Measurements from ENCODE around the gene SDCBP2.

Gene SDCBP2

DNA sequence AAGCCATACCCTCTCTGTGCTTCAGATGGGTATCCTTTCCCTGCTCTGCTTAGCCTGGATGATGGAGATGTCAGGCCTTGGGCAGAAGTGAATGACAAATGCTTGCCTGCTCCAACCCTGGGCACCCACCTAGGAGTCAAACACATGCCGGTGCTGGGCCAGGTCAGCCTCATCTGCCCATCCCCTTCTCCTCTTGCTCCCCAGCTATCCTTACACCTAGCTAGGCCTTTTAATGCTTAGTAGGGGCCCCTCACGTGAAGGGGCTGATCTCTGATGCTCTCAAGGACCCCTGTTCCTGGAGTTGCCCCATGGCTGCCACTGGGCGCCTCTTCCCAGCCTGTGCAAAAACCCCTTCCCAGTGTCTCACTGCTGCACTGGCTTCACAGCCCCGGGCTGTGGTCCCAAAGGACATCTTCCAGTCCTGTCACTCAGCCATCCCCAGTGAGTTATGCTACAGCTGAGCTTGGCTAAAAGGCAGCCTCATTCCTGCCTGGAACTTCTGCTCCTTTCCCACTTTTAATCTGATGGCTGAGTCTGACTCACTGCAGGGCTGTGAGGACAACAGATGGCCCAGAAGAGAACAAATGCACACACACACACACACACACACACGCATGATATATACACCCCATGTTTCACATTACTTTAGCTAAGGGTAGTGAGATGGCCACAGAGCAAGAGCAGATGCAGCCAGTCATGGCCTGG lies 12.8 kb upstream of the SDCBP2 start:
- no peak for DNase-seq
- no peak for TF ChIP-seq POLR2A (IDR thresholded peaks at IDR 0.05; ENCODE audit: low read length)

DNA sequence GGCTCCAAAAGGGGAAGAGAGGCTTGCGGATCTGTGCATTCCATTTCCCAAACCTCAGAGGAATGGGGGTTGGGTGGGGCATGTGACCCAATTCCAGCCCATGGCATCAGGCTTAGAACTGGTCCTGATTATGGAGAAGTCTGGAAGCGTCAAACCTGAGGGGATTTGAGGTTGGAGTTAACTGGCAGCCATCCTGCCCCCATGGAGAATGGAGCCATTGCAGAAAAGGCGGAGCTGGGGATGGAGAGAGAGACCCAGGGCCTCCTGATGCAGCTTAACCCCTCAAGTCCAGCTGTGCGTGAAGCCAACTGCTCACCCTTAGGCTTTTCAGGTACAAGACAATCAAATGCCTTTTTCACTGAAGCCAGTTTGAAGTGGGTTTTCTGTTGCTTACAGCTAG lies 9.9 kb upstream of the SDCBP2 start:
- no peak for TF ChIP-seq POLR2A (IDR thresholded peaks at IDR 0.05; ENCODE audit: low read length)
- no peak for TF ChIP-seq GATA1 (IDR thresholded peaks at IDR 0.05; ENCODE audit: low read depth, low read length)
- no peak for DNase-seq

DNA sequence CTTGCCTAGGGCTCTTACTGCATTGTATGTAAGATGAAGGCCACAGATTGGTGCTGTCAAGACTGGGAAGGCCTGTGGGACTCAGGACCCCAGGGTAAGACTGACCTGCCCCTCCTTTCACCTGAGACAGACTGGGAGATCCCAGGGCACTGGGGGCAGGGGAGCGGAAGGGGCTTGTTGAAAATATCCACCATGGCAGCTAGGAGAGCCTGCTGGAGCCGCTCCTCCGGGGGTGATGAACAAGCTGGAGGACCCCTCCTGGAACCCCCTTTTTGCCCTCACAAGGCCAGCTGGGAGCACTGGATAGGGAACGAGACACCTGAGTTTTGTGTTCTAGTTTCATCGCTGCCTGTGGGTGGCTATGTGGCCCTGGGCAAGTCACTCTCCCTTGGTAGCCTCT lies 9.2 kb upstream of the SDCBP2 start:
- no peak for DNase-seq
- TF ChIP-seq POLR2A (IDR thresholded peaks at IDR 0.05; ENCODE audit: low read length): no peak
- TF ChIP-seq GATA1 (IDR thresholded peaks at IDR 0.05; ENCODE audit: low read depth, low read length): no peak

DNA sequence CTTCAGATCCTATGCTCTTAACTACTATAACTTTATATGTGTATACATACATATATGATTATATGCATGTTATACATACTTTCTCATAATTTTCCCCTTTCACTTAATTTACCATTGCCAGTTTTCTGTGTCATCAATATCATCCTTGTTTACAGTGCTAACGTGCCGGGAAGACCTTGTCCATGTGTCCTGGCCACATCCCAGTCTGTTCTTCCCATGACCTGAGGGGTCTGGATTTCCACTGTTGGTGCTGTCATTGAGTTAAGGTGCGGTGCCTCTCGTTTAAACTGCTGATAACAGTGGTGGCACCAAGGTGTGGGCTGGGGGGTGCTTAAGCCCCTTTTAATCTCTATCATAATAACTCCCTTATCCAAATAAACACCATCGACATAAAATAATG lies 8.5 kb upstream of the SDCBP2 start:
- no peak for DNase-seq

DNA sequence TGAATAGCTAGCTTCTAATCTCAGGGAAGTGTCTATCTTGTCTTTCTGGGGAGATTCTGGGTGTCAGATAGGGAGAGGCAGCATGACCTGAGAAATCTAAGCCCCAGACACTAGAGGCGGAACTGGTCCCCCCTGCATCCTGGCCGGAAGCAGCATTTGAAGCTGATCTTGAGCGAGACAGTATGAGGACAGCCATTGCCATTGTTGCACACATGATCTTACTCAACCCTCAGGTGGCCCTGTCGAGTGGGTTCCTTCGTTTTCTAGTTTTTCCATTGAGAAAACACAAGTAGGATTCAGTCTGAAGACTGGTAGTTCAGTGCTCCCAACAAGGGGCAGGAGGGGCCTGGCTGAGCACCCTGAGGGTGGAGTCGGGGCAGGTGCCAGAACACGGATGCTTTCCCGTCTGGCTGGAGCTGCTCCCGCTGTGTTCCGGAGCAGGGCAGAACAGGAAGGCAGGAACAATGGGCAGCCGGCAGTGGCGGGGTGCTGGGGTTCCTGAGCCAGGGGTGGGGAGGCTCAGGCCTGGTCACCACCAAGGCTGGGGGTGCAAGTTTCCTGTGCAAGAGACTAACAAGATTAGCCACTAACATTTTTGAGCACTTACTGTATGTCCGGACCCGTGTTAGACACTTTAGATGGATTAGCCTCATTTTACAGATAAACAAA lies 7.9 kb upstream of the SDCBP2 start:
- no peak for TF ChIP-seq POLR2A (IDR thresholded peaks at IDR 0.05; ENCODE audit: low read length)
- TF ChIP-seq GATA1 (IDR thresholded peaks at IDR 0.05; ENCODE audit: low read depth, low read length): no peak

More for the DNA sequence above, 8.5 kb upstream of the SDCBP2 start:
- TF ChIP-seq POLR2A (IDR thresholded peaks at IDR 0.05; ENCODE audit: low read length) (no peak), GATA1 (IDR thresholded peaks at IDR 0.05; ENCODE audit: low read depth, low read length) (no peak)

DNA sequence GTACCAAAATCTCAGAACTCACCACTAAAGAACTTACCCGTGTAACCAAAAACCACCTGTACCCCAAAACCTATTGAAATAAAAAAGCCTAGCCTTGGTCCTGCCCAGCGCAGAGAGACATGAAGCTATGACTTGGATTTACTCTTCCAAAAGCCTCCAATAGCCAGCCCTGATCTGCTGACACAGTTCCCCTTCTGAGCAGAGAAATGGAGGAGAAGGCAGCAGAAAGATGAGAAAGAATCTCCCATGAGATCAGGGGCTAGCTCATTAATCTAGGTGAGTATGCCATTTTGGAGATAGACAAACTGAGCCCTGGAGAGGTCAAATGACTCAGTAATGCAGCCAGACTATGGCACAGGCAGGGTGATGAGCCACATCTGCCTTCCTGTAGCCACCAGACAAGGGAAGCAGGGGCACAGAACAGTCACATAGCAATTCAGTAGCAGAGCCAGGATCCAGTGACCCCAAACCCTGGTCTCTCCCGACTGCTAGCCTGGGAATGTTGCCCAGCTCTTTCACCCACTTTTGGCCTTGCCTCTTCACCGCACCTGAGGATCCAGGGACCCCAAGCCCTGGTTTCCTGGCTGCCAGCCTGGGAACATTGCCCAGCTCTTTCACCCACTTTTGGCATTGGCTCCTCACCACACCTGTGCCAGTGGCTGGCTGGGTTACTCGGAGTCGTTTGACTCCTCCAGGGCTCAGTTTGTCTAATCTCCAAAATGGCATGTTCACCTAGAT lies 7.2 kb upstream of the SDCBP2 start:
- DNase-seq: no peak
- no peak for TF ChIP-seq GATA1 (IDR thresholded peaks at IDR 0.05; ENCODE audit: low read depth, low read length)
- TF ChIP-seq POLR2A (IDR thresholded peaks at IDR 0.05; ENCODE audit: low read length): no peak

More for the DNA sequence above, 7.9 kb upstream of the SDCBP2 start:
- DNase-seq: no peak

DNA sequence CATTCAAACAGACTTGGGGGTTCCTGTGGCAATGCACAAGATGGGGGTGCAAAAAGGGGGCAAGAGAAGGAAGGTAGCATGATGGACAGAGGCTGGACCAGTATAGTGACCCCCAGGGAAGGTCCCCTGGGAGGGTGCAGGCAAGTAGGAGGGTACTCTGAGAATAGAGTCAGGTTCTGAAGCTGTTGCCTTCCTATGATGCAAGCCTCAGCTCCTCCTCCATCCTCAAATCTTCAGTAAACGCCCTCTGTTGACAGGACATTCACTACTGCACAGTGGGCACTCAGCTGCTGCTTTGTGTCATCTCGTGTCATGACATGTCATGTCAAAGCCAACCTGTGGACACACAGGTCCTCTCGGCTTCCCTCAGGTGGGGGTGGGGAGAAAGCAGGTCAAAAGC lies 5.8 kb upstream of the SDCBP2 start:
- DNase-seq: peak; percentile 34 to 71
- TF ChIP-seq POLR2A (IDR thresholded peaks at IDR 0.05; ENCODE audit: low read length): no peak
- TF ChIP-seq GATA1 (IDR thresholded peaks at IDR 0.05; ENCODE audit: low read depth, low read length): no peak

DNA sequence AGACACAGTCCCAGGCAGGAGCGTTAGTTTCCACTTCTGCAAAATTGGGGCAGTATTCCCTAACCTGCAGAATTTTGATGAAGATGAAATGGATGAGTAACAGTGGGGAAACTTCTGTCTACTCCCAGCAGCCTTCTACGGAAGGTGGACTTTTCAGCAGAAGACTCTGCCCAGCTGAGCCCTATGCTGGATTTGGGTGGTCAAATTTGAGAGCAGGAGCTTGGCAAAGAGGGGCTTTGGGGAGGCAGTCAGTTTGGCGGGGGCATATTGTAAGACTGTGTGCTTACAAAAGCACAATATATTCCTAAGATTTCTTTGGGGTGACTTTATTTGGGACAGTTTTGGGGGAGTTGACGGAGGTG lies 5.4 kb upstream of the SDCBP2 start:
- no peak for DNase-seq
- TF ChIP-seq GATA1 (IDR thresholded peaks at IDR 0.05; ENCODE audit: low read depth, low read length) (no peak), POLR2A (IDR thresholded peaks at IDR 0.05; ENCODE audit: low read length) (no peak)

DNA sequence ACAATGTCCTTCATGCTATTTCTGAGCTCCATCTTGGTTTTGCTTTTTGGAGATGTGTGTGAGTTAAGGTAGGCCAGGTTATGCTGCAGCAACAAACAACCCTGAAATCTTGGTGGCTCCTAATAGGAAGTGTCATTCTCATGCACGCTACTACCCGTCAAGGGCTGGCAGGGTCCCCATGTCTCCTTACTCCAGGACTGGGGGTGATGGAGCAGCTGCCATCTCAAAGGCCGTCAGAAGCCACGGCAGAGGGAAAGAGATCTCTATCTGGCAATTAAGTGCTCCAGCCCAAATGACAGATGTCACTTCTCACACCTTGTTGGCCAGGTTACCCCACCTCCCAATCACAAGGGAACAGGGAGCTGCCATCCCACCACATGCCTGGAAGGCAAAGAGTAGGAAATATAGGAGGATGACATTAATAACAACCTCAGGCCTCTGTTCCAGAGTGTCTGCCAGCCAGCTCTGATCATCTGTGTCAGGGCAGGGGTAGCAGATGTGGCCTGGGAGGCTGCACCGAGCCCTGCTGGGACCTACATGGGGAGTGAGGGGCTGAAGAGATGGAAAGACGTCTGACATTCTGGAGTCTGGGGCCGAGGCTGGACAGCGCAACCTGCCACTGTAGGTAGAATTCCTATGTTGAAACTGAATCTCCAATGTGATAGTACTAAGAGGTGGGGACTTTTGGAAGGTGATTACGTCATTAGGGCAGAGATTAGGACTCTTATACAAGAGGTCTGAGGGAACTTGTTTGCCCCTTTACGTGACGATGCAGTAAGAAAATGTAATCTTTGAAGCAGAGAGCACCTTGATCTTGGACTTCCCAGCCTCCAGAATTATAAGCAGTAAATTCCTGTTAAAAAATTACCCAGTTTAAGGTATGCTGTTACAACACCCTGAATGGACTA lies 4.8 kb upstream of the SDCBP2 start:
- no peak for TF ChIP-seq GATA1 (IDR thresholded peaks at IDR 0.05; ENCODE audit: low read depth, low read length)
- no peak for TF ChIP-seq POLR2A (IDR thresholded peaks at IDR 0.05; ENCODE audit: low read length)
- DNase-seq: no peak

DNA sequence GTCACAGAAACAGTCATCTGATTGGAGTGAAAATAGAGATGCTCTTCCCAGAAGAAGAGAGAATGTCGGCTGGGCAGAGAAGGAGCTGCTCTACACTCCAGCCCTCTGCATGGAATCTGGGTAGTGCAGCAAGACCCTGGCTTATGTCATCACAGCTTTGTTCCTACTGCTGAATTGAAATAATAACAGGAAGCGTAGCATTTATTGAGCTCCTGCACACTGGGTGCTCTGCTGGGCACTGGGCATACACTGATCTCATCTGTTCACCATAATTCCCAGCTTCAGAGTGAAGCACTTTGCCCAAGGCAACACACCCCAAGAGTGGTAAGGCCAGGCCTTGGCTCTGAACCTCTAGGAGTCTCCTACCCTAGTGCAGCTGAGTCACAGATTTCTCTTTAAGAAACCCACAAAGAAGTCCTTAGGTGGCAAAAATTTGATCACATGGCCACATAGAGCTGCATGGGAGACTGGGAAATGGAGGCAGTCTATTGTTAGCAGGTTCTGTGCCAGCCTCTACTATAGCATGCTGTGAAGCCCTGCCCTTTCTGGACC lies 3.9 kb upstream of the SDCBP2 start:
- no peak for TF ChIP-seq GATA1 (IDR thresholded peaks at IDR 0.05; ENCODE audit: low read depth, low read length)
- no peak for TF ChIP-seq POLR2A (IDR thresholded peaks at IDR 0.05; ENCODE audit: low read length)
- DNase-seq: no peak

DNA sequence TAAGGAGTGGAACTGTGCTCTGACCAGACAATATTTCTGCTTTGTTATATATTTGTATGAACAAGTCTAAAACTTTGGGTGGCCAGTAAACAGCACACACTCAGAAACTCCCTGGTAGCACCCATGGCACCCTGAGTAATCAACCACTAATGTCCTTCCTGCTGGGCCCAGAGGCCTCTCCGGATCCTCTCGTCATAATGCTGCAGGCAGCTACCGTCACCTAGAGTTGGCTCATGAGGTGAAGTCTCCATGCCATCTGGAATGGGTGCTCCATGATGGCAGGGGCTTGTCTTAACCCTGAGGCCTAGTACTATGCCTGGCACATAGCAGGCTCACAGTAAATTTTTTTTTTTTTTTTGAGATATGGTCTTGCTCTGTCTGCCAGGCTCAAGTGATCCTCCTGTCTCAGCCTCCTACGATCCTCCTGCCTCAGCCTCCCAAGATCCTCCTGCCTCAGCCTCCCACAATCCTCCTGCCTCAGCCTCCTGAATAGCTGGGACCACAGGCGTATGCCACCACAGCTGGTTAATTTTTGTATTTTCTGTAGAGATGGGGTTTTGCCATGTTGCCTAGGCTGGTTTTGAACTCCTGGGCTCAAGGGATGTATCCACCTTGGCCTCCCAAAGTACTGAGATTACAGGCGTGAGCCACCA lies 3.0 kb upstream of the SDCBP2 start:
- no peak for DNase-seq

DNA sequence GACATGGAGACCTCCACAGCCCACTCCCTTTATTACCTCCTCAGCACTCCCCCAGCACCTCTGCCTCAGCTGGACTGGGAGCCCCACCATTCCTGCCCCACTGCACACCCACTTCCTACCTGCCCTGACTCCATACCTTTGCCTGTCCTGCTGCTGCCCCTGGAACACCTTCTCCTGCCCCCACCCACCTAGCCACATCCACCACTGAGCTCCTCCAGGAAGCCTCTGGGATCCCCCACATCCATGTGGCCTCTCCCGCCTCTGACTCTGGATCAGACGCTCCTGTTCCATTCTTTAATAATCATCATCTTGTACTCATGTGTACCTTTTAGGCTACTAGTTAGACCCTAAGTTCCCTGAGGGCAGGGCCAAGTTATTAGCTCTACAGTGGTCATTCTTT lies 2.2 kb upstream of the SDCBP2 start:
- no peak for DNase-seq
- no peak for TF ChIP-seq GATA1 (IDR thresholded peaks at IDR 0.05; ENCODE audit: low read depth, low read length)
- no peak for TF ChIP-seq POLR2A (IDR thresholded peaks at IDR 0.05; ENCODE audit: low read length)

More for the DNA sequence above, 3.0 kb upstream of the SDCBP2 start:
- TF ChIP-seq POLR2A (IDR thresholded peaks at IDR 0.05; ENCODE audit: low read length) (no peak), GATA1 (IDR thresholded peaks at IDR 0.05; ENCODE audit: low read depth, low read length) (no peak)
